ENCODE measurements around the gene TAP1. TPM values are rescaled to one million over a fixed set of nuclear protein-coding genes. Genes with fewer than 3 reads are reported as not detected.
A peak's percentile ranks its signal among the peaks of the same experiment; 100 is the strongest.

TAP1 gene
- total RNA-seq, 2 experiments from 2014 or later: 396 to 441 TPM

DNA sequence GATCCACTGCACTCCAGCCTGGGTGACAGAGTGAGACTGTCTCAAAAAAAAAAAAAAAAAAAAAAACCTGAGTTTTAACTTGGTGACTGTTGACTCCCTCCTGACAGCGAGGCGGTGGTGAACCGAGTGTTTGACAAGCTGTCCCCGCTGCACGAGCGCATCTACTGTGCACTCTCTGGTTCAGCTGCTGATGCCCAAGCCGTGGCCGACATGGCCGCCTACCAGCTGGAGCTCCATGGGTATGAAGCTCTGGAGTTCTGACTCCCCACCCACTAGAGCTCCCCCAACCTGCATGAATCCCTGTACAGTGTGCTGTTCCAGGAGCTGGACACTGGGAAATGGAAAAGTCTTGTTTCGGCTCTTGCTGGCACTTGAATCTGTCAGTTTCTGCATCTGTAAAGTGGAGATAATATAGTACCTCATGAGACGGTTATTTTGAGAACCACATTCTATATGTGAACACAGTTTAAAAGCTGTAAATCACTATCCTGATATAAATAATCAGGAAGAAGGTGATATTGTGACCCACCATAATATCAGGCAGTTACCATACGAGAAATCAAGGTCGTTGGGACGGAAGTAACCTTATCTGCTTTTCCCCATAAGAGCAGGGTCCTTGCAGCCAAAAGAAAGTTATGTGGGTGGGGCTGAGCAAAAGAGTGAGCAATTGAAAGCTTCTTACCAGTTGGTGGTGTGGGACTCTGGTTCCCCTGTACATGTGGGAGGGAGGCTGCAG lies 3.8 kb upstream of the TAP1 start:
- CTCF ChIA-PET: interaction anchor here (0.6 to 8.0 kb wide), 6 partner anchors 12 to 127 kb away, joined by 3 to 171 read pairs (median 32); partner anchors contain the start of genes PSMB8 and TAP2
- no peaks in the 10 kb centered on the region for H3K27me3 Mint-ChIP-seq
- peaks cover 53% of the 10 kb centered on the region for H3K4me1 Mint-ChIP-seq
- no peak for DNase-seq
- H3K27ac Mint-ChIP-seq: peak overlapping the region; percentile 70
- H3K36me3 Mint-ChIP-seq (ENCODE audit: low read depth): peaks cover 77% of the 10 kb centered on the region
- H3K4me3 Mint-ChIP-seq: peak overlapping the region; percentile 36
- POLR2A ChIA-PET: interaction anchor here (0.5 to 1.7 kb wide), 3 partner anchors 12 to 388 kb away, joined by 3 to 9 read pairs (median 3); no protein-coding TSS in a partner anchor
- no peaks in the 10 kb centered on the region for H3K9me3 Mint-ChIP-seq

DNA sequence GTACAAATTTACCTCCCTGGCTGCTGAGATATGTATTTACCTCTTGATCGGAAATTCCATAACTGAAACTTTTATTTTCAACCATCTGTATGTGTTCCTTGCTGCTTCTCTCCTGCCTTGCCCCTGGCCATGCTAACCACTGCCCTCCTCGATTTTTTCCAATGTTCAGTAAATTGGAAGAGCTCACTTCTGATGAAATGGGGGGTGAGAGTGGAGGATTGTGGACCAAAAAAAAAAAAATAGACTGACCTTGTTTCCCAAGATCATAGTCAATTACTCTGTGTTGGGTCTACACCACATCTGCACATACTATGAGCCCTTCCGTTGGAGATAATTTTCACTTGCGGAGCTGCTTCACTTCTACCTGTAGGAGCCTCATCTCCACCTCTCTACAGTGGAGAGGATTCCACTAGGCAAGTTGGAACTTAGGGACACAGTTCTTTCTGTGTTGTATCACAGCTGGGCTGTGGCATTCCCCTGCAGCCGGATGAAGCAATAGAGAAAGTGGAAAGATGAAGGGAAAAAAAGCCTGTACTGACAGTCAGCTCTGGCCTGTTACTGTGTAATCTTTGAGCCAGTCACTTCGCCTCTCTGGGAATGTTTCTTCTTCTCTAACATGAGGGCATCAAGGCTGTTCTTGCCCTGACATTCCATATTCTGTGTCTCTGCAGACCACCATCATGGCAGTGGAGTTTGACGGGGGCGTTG lies 2.1 kb upstream of the TAP1 start:
- H3K4me3 Mint-ChIP-seq: peak overlapping the region; percentile 98
- ChIA-PET CTCF (interaction anchor here (0.7 to 8.0 kb wide), 8 partner anchors 12 to 348 kb away, joined by 3 to 171 read pairs (median 18); partner anchors contain the start of genes HLA-DMA, PSMB8 and TAP2), POLR2A (interaction anchor here (0.6 to 2.9 kb wide), 5 partner anchors 11 to 1099 kb away, joined by 4 to 17 read pairs (median 4); partner anchors contain the start of genes PSMB8 and TAP2)
- DNase-seq: no peak
- H3K9me3 Mint-ChIP-seq: no peaks in the 10 kb centered on the region
- peaks cover 59% of the 10 kb centered on the region for H3K4me1 Mint-ChIP-seq
- peak overlapping the region; percentile 100 for H3K27ac Mint-ChIP-seq
- no peaks in the 10 kb centered on the region for H3K27me3 Mint-ChIP-seq
- peaks cover 81% of the 10 kb centered on the region for H3K36me3 Mint-ChIP-seq (ENCODE audit: low read depth)

DNA sequence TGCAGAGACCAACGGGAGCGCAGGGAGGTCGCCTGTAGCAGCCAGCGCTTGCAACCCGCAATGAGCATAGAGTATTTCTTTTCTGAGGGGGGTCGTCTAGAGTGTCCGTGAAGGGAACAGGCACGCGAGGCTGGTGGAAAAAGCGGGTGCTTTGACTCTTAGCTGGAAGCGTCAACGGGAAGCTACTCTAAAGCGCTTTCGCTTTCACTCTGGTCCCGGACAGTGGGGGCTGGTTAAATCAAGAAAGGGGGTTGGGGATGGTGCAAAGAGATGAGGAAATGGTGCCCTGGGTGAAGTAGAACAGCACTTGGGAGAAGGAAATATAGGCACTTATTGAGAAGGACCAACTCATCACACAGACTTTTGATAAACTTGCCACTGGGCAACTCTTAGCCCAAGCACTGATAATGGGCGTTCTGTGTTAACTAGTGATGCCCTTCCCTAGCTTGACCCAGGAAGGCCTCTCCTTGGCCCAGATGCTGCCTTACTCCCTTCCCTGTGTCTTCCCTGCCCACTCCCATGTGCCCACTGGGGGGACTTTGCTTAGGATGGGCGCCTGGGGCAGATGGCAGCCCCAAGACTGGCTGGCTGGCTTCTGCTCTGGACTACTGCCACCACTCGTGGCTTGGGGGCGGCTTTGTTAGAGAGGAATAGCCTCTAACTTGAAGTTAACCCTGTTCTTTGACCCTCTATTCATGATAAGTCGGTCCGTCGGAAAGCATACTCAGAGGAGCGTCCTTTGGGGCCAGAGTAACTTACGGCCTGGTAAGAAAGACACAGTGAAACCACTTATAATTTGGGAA lies 1.1 kb upstream of the TAP1 start:
- Mint-ChIP-seq H3K27me3 (no peaks in the 10 kb centered on the region), H3K4me1 (peaks cover 64% of the 10 kb centered on the region), H3K27ac (peak overlapping the region; percentile 100), H3K4me3 (peak overlapping the region; percentile 98), H3K9me3 (no peaks in the 10 kb centered on the region), H3K36me3 (ENCODE audit: low read depth) (peaks cover 85% of the 10 kb centered on the region)
- DNase-seq: peak; percentile 79
- ChIA-PET CTCF (interaction anchor here (0.7 to 8.0 kb wide), 10 partner anchors 11 to 394 kb away, joined by 3 to 171 read pairs (median 10); partner anchors contain the start of genes HLA-DMA, PSMB8 and TAP2), POLR2A (interaction anchor here (1.0 to 2.9 kb wide), 4 partner anchors 10 to 118 kb away, joined by 3 to 54 read pairs (median 27); partner anchors contain the start of genes PSMB8 and TAP2)

DNA sequence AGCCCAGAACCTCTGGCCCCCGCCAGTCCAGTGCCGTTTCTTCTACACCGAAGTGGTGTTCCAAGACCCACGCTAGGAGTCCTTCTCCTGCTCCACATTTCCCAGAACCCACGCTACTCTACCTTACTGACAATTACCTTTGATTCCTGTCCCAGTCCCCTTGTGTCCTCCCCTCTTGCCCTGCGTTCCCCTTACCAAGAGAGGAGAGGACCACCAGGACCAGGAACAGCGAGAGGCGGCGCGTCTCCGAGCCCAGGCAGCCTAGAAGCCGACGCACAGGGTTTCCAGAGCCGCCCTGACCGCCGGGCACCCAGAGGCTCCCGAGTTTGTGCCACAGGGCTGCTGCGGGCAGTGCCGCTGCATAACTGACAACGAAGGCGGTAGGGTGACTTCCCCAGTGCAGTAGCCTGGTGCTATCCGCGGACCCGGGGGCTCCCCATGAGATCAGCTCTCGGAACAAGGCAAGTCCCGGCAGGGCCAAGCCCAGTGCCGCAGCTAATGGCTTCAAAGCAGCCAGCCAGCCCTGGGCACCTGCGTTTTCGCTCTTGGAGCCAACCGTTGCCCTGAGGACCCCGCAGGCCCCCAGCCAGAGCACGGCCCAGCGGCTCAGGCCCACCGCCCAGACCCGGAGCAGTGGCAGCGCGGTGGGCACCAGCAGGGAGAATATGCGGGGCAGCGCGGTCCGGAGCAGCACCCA lies 512 bp downstream of the TAP1 start:
- Mint-ChIP-seq H3K36me3 (ENCODE audit: low read depth) (peaks cover 84% of the 10 kb centered on the region), H3K27ac (peak overlapping the region; percentile 97), H3K9me3 (no peaks in the 10 kb centered on the region), H3K27me3 (no peaks in the 10 kb centered on the region), H3K4me3 (peak overlapping the region; percentile 98), H3K4me1 (peaks cover 63% of the 10 kb centered on the region)
- ChIA-PET CTCF (interaction anchor here (0.8 to 8.0 kb wide), 11 partner anchors 9 to 395 kb away, joined by 3 to 171 read pairs (median 6); partner anchors contain the start of genes HLA-DMA, PSMB8 and TAP2), POLR2A (interaction anchor here (0.5 to 2.9 kb wide), 8 partner anchors 8 to 121 kb away, joined by 3 to 54 read pairs (median 4); partner anchors contain the start of genes PSMB8 and TAP2)
- peak; percentile 44 for DNase-seq

DNA sequence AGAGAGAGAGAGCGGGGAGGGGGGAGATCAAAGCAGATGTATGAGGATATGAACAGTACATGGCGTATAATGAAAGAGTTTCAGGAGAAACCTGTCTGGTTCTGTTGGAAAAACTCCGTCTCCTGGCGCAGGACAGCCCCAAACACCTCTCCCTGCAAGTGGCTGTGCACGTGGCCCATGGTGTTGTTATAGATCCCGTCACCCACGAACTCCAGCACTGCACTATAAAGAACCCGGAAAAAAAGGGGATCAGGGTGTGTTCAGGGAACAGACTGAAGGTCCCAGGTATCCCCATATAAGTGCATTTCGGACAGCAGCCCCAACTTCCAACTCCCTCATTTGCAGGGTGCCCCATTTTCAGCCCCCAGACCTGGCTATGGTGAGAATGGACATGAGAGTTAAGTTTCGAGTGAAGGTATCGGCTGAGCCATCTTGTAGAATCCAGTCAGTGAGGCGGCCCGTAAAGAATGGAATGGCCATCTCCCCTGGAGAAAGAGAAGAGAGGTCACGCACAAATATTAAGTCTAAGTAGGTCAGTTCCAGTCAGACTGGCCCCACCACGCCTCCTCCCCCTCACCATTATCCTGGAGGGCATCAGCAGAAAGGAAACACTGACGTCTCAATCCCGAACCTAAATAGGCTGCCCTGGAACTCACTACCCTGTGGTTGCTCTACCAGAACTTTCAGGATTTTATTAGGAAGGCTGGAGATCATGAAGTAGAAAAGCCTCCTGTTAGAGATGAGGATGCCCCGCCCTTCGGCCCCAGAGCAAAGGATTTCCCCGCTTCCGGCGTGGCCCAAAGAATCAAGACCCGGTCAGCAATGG lies 1.3 kb downstream of the TAP1 start:
- H3K4me3 Mint-ChIP-seq: peak overlapping the region; percentile 98
- peaks cover 63% of the 10 kb centered on the region for H3K4me1 Mint-ChIP-seq
- H3K9me3 Mint-ChIP-seq: no peaks in the 10 kb centered on the region
- peak overlapping the region; percentile 97 for H3K27ac Mint-ChIP-seq
- no peak for DNase-seq
- H3K36me3 Mint-ChIP-seq (ENCODE audit: low read depth): peaks cover 84% of the 10 kb centered on the region
- CTCF ChIA-PET: interaction anchor here (1.4 to 8.0 kb wide), 7 partner anchors 8 to 133 kb away, joined by 6 to 171 read pairs (median 22); partner anchors contain the start of genes PSMB8 and TAP2
- no peaks in the 10 kb centered on the region for H3K27me3 Mint-ChIP-seq
- POLR2A ChIA-PET: interaction anchor here (2.2 kb wide), 1 partner anchor 13 kb away, joined by 37 read pairs; the partner anchor contains the start of gene TAP2

DNA sequence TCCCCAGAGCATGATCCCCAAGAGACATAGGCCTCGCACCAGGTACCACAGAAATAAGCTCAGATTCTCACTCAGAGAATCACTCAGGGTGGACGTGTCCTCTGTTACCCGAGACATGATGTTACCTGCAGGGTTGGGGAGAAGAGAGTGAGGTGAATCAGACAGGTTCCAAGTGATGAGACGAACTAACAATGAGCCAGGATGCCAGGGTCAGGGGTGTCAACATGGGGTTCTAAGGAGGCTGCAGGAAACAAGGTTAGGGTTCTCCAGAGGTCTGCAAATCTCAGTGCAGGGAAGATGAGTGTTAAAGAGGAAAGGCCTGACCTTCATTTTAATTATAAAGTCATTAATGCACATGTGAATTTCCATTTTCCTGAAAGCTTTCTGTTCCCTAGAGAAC lies 2.5 kb downstream of the TAP1 start:
- Mint-ChIP-seq H3K36me3 (ENCODE audit: low read depth) (peaks cover 84% of the 10 kb centered on the region), H3K4me1 (peaks cover 63% of the 10 kb centered on the region), H3K27ac (peak overlapping the region; percentile 97), H3K9me3 (no peaks in the 10 kb centered on the region), H3K4me3 (peak overlapping the region; percentile 98), H3K27me3 (no peaks in the 10 kb centered on the region)
- ChIA-PET POLR2A (interaction anchor here (1.2 kb wide), 1 partner anchor 13 kb away, joined by 3 read pairs; the partner anchor contains the start of gene TAP2), CTCF (interaction anchor here (0.8 to 3.7 kb wide), 7 partner anchors 9 to 120 kb away, joined by 3 to 32 read pairs (median 4); partner anchors contain the start of gene TAP2)
- no peak for DNase-seq

DNA sequence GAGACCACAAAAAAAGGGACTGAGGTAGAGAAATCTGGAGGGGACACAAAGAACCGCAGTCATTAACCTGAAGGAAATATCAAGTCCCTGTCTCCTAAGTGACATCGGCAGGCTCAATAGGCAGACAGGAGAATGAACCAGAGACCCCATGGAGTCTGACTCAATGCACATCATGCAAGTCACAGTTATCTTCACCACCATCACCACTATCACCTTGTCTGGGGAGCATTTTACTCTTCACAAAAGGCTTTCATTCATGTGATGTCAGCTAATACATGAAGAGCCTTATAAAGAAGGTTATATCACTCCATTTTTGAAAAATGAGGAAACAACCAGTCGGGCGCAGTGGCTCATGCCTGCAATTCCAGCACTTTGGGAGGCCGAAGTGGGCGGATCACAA lies 4.4 kb downstream of the TAP1 start:
- no peak for DNase-seq
- H3K4me1 Mint-ChIP-seq: peaks cover 62% of the 10 kb centered on the region
- H3K27ac Mint-ChIP-seq: peak overlapping the region; percentile 100
- ChIA-PET POLR2A (no interaction called here), CTCF (interaction anchor here (1.1 to 3.7 kb wide), 2 partner anchors 10 to 558 kb away, joined by 3 to 32 read pairs; partner anchors contain the start of gene TAP2)
- H3K27me3 Mint-ChIP-seq: no peaks in the 10 kb centered on the region
- no peaks in the 10 kb centered on the region for H3K9me3 Mint-ChIP-seq
- H3K36me3 Mint-ChIP-seq (ENCODE audit: low read depth): peaks cover 84% of the 10 kb centered on the region
- H3K4me3 Mint-ChIP-seq: peak overlapping the region; percentile 99

DNA sequence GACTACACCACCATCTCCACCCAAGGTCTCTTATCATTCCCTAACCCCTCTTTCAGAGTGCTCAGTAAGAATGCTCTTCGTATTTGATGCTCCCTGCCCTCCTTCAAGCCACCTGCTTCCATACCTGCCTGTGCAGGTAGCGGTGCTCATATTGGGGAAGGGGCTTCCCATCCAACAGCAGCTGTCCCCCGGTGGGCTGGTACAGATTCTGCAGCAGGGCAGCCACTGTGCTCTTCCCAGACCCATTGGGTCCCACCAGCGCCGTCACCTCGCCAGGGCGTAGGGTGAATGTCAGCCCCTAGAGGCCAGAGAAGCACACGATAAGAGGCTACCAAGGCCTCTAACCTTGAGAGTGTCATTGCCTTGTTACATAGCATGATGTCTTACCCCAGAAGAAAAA lies 5.7 kb downstream of the TAP1 start:
- Mint-ChIP-seq H3K27ac (peak overlapping the region; percentile 100), H3K27me3 (no peaks in the 10 kb centered on the region), H3K4me3 (peak overlapping the region; percentile 99), H3K9me3 (no peaks in the 10 kb centered on the region), H3K4me1 (peaks cover 66% of the 10 kb centered on the region), H3K36me3 (ENCODE audit: low read depth) (peaks cover 96% of the 10 kb centered on the region)
- CTCF ChIA-PET: interaction anchor here (2.6 kb wide), 1 partner anchor 10 kb away, joined by 12 read pairs; the partner anchor contains the start of gene TAP2
- POLR2A ChIA-PET: no interaction called here
- DNase-seq: no peak

DNA sequence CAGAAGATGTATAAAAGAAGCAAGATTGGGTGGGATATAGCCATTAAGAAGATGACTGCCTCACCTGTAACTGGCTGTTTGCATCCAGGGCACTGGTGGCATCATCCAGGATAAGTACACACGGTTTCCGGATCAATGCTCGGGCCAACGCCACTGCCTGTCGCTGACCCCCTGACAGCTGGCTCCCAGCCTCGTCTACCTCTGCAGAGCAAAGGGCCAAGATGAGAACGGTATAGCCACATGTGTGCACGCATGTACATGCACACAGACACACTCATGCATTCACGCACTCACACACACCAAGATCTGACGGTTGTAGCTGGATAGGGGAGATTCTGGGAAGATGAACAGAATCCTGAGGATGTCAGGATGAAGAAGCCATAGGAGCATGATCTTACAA lies 6.5 kb downstream of the TAP1 start:
- H3K4me1 Mint-ChIP-seq: peaks cover 71% of the 10 kb centered on the region
- peak overlapping the region; percentile 99 for H3K4me3 Mint-ChIP-seq
- POLR2A ChIA-PET: no interaction called here
- no peaks in the 10 kb centered on the region for H3K9me3 Mint-ChIP-seq
- peaks cover 96% of the 10 kb centered on the region for H3K36me3 Mint-ChIP-seq (ENCODE audit: low read depth)
- H3K27ac Mint-ChIP-seq: peak overlapping the region; percentile 100
- CTCF ChIA-PET: interaction anchor here (2.2 to 7.1 kb wide), 5 partner anchors 8 to 138 kb away, joined by 11 to 88 read pairs (median 12); partner anchors contain the start of genes PSMB9, TAP1 and TAP2
- H3K27me3 Mint-ChIP-seq: no peaks in the 10 kb centered on the region
- DNase-seq: no peak

DNA sequence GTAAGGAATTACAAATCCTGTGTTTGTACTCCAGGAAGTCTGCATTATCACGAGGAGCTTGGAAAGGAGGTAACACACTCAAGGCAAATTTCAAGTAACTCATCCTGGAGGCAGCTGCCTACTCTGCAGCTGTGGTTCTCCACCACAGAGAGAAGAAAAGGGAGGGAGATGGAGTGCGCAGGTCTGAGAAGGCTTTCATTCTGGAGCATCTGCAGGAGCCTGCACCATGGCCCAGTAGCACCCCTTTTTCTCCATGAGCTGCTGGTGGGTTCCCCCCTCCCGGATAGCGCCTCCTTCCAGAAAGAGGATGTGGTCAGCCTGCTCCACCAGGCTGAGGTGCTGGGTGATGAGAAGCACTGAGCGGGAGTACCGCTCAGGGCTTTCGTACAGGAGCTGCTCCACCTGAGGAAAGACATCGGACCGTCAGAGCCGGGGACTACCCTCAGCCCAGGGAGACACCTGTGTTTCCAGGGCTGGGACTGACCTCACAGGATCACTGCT lies 8.1 kb downstream of the TAP1 start:
- ChIA-PET CTCF (interaction anchor here (0.9 to 7.1 kb wide), 10 partner anchors 7 to 139 kb away, joined by 3 to 88 read pairs (median 9); partner anchors contain the start of genes PSMB9, TAP1 and TAP2), POLR2A (interaction anchor here (0.6 to 2.8 kb wide), 5 partner anchors 8 to 415 kb away, joined by 3 to 54 read pairs (median 9); partner anchors contain the start of genes PSMB9 and TAP1)
- Mint-ChIP-seq H3K36me3 (ENCODE audit: low read depth) (peaks cover 96% of the 10 kb centered on the region), H3K4me3 (peak overlapping the region; percentile 99), H3K27me3 (no peaks in the 10 kb centered on the region), H3K9me3 (no peaks in the 10 kb centered on the region), H3K4me1 (peaks cover 73% of the 10 kb centered on the region), H3K27ac (peak overlapping the region; percentile 100)
- peak; percentile 64 for DNase-seq
